K562 treated with DMSO at 1 percent for 4 hours (cell line): ENCODE results near the gene CAPSL. TPM values are rescaled to one million over a fixed set of nuclear protein-coding genes. Genes with fewer than 3 reads are reported as not detected.

ENCODE experiments used
- total RNA-seq: library from RNA; unstranded; fragments of 300-600 nt; gene quantifications from 2 replicates; pipeline ENCODE4 v1.2.3, GENCODE V29; 2022; ENCODE audit not compliant: insufficient read depth

The CAPSL gene
- total RNA-seq, result not detected in 2 replicates

DNA sequence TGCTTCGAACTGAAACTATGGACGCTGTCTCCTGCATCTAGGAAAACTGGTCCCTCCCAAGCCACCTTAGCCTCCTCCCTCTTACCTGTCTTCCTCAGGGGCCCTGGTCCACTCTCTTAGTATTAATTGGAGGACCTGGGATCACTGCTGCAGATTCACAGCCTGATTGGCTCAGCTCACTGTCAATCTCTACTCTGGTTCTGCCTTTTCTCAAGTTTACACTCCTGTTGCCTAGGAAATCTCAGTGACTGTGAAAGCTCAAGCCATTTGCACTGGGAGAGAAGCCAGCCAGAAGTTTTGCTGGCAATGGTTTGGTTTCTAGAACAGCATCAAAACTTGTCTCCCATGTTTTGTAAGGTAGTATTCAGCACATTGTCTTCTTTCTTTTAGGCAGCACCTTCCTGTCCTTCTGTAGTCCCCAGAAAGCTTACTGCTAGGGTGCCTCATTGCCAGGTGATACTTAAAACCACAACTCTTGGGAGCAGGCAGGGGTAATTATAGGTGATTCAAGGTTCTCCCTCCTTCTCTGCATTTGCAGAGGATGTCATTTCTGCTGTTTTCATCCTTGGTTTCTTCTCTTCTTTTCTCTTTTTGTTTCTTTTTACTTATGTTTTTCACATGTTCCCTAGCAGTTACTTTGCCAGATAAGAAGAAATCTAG is at the start of gene CAPSL:
CAPSL (minus strand) TSS at position 55 of the 660 bp plus-strand sequence. CDS start 17,502 bp downstream, outside the sequence.

DNA sequence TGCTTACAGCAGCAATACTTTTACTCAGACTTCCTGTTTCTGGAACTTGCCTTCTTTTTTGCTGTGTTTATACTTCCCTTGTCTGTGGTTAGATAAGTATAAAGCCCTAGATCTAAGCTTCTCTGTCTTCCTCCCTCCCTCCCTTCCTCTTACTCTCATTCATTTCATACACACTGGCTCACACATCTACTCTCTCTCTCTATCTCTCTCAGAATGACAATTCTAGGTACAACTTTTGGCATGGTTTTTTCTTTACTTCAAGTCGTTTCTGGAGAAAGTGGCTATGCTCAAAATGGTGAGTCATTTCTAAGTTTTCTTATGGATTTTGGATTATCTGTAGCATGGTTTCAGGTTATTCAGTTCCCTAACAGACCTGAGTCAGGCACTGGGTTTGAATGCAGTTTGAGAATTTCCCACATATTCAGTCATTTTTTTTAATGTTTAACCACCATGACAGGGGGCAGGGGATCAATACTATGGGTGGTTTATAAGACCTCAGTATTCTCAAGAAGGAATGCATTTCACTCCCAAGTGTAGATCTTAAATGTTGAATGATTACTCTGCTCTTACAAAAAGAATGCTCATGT is 81.6 kb downstream of the CAPSL start, which contains the start of gene IL7R:
IL7R (plus strand) TSS at position 127 of the 587 bp plus-strand sequence; CDS start at position 214, 87 bp downstream.

Other genes starting within 250 kb of the CAPSL start
- not detected in 2 replicates for gene IL7R, start 81.7 kb downstream of the CAPSL start, total RNA-seq
- not detected in 2 replicates for gene UGT3A1, start 52.8 kb upstream of the CAPSL start, total RNA-seq
- gene UGT3A2, start 128.3 kb upstream of the CAPSL start, total RNA-seq, result not detected in 2 replicates
- 4.0 and 4.9 TPM in 2 replicates for gene LMBRD2, start 213.3 kb upstream of the CAPSL start, total RNA-seq
- gene SKP2, start 213.5 kb upstream of the CAPSL start, total RNA-seq, result 23.5 and 28.9 TPM in 2 replicates